Measurements from ENCODE around the gene ZNF483. TPM values are rescaled to one million over a fixed set of nuclear protein-coding genes. Genes with fewer than 3 reads are reported as not detected.

Gene ZNF483
- total and polyA plus RNA-seq, 9 of the 15 experiments (the other 6 are each of a cell fraction or from before 2014, with no cell fraction given): 0.04 to 1.0 (median 0.38) TPM

DNA sequence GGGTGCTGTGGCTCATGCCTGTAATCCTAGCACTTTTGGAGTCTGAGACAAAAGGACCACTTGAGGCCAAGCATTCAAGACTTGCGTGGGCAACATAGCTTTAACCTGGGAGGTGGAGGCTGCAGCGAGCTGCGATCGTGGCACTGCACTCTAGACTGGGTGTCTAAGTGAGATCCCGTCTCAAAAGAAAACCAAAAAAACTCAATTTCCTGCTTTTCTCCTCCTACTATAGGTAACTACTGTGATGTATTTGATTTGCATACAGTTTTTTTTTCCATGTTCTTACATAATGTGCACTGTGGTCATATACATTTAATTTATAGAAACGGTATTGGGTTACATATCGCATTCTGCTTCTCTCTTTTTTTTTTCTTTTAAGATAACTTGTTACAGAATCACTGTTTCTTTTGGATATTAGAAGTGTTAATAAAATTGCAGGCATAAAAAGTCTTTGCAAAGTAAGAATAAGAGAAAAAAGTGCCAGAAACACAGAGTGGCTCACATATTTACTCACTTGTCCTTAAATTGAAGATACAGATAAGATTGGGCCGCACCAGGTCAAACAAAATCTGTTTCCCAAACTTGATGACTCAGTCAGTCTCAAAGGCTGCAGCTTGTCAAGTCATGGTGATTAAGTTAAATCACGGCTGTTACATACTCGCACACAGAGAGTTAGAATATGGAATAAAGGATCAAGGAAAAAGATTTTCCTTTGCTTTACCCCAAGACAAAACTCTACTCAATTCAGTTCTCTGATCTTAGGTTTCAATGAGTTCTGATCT lies 76.4 kb downstream of the ZNF483 start (continued):
- TF ChIP-seq, protein P1, sequence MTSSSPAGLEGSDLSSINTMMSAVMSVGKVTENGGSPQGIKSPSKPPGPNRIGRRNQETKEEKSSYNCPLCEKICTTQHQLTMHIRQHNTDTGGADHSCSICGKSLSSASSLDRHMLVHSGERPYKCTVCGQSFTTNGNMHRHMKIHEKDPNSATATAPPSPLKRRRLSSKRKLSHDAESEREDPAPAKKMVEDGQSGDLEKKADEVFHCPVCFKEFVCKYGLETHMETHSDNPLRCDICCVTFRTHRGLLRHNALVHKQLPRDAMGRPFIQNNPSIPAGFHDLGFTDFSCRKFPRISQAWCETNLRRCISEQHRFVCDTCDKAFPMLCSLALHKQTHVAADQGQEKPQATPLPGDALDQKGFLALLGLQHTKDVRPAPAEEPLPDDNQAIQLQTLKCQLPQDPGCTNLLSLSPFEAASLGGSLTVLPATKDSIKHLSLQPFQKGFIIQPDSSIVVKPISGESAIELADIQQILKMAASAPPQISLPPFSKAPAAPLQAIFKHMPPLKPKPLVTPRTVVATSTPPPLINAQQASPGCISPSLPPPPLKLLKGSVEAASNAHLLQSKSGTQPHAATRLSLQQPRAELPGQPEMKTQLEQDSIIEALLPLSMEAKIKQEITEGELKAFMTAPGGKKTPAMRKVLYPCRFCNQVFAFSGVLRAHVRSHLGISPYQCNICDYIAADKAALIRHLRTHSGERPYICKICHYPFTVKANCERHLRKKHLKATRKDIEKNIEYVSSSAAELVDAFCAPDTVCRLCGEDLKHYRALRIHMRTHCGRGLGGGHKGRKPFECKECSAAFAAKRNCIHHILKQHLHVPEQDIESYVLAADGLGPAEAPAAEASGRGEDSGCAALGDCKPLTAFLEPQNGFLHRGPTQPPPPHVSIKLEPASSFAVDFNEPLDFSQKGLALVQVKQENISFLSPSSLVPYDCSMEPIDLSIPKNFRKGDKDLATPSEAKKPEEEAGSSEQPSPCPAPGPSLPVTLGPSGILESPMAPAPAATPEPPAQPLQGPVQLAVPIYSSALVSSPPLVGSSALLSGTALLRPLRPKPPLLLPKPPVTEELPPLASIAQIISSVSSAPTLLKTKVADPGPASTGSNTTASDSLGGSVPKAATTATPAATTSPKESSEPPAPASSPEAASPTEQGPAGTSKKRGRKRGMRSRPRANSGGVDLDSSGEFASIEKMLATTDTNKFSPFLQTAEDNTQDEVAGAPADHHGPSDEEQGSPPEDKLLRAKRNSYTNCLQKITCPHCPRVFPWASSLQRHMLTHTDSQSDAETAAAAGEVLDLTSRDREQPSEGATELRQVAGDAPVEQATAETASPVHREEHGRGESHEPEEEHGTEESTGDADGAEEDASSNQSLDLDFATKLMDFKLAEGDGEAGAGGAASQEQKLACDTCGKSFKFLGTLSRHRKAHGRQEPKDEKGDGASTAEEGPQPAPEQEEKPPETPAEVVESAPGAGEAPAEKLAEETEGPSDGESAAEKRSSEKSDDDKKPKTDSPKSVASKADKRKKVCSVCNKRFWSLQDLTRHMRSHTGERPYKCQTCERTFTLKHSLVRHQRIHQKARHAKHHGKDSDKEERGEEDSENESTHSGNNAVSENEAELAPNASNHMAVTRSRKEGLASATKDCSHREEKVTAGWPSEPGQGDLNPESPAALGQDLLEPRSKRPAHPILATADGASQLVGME (CRISPR knock-in tag; IDR thresholded peaks at IDR 0.05): no peak
- TF ChIP-seq, protein P2, sequence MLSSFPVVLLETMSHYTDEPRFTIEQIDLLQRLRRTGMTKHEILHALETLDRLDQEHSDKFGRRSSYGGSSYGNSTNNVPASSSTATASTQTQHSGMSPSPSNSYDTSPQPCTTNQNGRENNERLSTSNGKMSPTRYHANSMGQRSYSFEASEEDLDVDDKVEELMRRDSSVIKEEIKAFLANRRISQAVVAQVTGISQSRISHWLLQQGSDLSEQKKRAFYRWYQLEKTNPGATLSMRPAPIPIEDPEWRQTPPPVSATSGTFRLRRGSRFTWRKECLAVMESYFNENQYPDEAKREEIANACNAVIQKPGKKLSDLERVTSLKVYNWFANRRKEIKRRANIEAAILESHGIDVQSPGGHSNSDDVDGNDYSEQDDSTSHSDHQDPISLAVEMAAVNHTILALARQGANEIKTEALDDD (IDR thresholded peaks at IDR 0.05): peak; percentile 63; the same call in 1 of the 2 replicates
- TF ChIP-seq NELFE (IDR thresholded peaks at IDR 0.05; ENCODE audit: insufficient read depth, insufficient read length): no peak
- no peak for TF ChIP-seq ZNF41 (CRISPR knock-in tag; conservative IDR thresholded peaks at IDR 0.05)
- TF ChIP-seq PRPF4 (IDR thresholded peaks at IDR 0.05; ENCODE audit: insufficient read depth, low read depth, low read length, poor library complexity, severe bottlenecking): no peak
- no peak for TF ChIP-seq EWSR1 (IDR thresholded peaks at IDR 0.05; ENCODE audit: borderline replicate concordance, low read depth, partially characterized antibody)
- no peak for TF ChIP-seq ILF3 (IDR thresholded peaks at IDR 0.05; ENCODE audit: borderline replicate concordance)
- no peak for TF ChIP-seq ZNF695 (CRISPR knock-in tag; IDR thresholded peaks at IDR 0.05)
- TF ChIP-seq ESRRB (CRISPR knock-in tag; IDR thresholded peaks at IDR 0.05; ENCODE audit: borderline replicate concordance): no peak
- TF ChIP-seq SNIP1 (IDR thresholded peaks at IDR 0.05; ENCODE audit: low read depth): no peak
- no peak for TF ChIP-seq ELK3 (CRISPR knock-in tag; IDR thresholded peaks at IDR 0.05)
- no peak for TF ChIP-seq ZNF551 (CRISPR knock-in tag; IDR thresholded peaks at IDR 0.05)
- TF ChIP-seq GTF2B (IDR thresholded peaks at IDR 0.05; ENCODE audit: extremely low read depth, insufficient read length): no peak
- TF ChIP-seq MBD1 (CRISPR knock-in tag; IDR thresholded peaks at IDR 0.05): no peak
- TF ChIP-seq RFX5 (IDR thresholded peaks at IDR 0.05; ENCODE audit: low read depth, low read length): no peak
- TF ChIP-seq CBFA2T2 (conservative IDR thresholded peaks at IDR 0.05): no peak; the same call in 1 of the 2 replicates
- TF ChIP-seq ZNF561 (CRISPR knock-in tag; conservative IDR thresholded peaks at IDR 0.05): no peak

All from K562 (cell line).